Stimulated activated CD8-positive, alpha-beta memory T cell treated with anti-CD3 and anti-CD28 coated beads, Interleukin-7, amount 100 ng/mL, for 1 hour (primary cell): ENCODE measurements around the gene PTX3.

ENCODE experiments used
- DNase-seq, 2 donors: peaks; one replicate each; pipeline ENCODE4 v3.0.0-alpha.2; 2020; ENCODE audit warnings: low read depth in 2 of 2

The PTX3 gene

GRCh38 chr3:157423337-157423736, 13.3 kb upstream of the PTX3 start:
- no peak for DNase-seq

DNA sequence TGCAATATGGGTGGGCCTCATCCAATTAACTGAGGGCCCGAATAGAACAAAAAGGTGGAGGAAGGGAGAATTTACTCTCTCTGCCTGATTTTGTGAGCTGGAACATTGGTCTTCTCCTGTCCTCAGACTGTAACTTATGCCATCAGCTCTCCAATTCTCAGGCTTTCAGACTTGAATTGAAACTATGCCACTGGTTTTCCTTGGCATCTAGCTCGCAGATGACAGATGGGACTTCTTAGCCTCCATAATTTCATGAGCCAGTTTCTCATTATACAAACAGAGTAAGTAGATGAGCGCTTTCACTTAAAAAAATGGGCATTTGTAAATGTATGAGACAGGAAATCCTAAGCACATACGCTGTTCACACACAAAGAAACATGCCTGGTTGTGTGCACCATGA, 8.7 kb upstream of the PTX3 start:
- DNase-seq, result no peak

DNA sequence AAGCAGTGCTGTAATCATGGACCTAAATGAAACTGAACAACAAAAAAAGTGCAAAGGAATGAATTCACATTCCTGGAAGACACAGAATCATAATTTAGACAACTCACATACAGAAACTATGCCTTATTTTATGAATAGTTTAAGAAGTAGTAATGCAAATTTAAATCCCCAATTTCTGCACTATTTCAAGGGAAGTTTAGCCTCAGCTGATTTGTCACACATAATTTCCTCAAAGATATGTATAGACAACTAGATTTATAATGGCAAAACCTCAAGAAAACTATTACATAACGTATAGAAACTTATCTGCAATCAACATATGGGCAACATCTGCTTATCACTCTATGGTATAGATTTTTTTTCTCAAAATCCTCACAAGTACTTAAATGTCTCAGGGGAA, 7.8 kb upstream of the PTX3 start:
- no peak for DNase-seq

- no peak for DNase-seq
These were observed 6.9 kb upstream of the PTX3 start for GRCh38 chr3:157429708-157430107.

- no peak for DNase-seq
These were observed 1.6 kb downstream of the PTX3 start for GRCh38 chr3:157438194-157438730.

GRCh38 chr3:157441102-157441624, 4.5 kb downstream of the PTX3 start:
- no peak for DNase-seq

- no peak for DNase-seq
These were observed 6.1 kb downstream of the PTX3 start for GRCh38 chr3:157442729-157443128.

DNA sequence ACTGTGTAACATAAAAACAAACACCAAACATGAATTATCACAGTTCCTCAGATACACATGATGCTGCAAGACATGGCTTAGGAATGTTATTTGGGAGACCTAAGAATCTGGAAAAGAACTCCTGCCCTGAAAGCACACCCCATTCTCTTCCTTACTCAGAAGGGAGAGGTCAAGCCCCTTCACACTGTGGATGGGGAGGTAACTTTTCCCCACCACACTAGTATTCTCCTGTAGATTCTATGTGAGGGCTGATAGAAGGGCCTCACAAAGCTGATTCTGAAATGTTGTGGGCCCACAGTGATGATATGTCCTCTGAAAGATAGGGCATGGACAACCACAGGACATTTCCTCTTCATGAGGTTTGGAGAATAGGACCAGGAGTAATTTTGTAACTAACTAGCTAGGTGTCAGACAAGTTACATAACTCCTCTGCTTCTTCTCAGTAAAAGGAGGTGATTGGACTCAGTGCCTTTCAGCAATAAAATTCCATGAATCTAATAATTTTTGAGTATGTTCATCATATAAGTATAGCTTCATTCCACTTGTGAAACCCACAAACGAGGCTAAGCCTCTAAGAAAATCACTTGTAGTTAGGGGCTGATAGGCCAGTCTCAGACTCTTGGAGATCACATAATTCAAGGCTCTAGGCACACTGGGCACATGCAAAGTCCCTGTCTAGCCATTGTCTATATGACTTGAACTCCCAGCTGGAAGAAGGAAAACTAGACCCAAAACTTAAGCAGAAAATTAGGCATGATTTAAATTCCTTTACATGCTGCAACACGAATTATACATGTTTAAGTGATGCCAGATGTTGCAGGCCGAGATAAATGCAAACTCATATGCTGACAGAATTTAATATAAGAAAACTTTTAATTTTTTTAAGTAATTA, 7.5 kb downstream of the PTX3 start:
- no peak for DNase-seq

- no peak for DNase-seq
These were observed 8.1 kb downstream of the PTX3 start for GRCh38 chr3:157444797-157445184.

GRCh38 chr3:157445857-157446256, 9.2 kb downstream of the PTX3 start:
- DNase-seq, result no peak

DNA sequence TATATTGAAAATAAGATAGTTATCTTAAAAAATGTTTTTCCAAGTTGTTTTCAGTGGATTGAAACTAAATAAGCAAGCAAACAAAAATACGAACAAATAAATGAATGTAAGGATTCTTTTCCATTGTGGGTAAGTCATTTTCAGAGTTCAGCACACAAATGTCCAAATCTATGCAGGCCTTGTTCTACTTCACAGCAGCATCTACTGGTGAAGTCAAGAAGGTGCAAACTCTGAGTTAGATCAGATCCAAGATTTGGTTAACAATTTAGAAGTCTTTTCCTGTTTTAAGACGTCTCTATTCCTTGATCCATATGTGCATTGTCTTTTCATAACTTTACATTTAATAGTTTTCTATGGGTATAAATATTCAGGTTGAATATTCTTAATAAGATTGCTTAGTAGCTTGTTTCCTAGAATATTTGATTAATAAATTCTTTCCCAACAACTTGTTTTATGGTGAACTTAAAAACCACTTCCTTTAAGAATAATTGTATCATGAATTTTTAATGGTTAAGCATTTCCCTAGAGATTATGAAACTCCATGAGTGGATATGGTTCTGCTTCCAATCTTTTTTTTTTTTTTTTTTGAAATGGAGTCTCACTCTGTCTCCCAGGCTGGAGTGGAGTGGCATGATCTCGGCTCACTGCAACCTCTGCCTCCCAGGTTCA, 10.5 kb downstream of the PTX3 start:
- no peak for DNase-seq

DNA sequence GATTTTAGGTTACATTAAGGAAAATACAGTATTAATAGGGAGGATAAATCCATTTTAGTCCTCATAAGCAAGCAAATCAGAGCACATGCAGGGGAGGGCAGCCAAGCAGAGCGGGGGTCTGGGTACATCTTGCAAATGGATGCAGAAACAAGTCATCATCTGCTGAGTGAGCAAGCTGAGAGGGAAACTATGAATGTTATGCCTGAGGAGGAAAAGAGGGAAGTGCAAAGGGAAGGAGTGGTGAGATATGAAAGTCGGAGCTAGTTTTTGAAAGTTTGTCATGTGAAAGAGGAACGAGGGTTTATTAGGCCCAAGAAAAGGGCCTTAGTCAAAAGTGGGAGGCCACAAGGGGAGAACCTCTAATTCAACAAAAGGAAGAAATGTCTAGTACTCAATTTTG, 15.4 kb downstream of the PTX3 start:
- DNase-seq, result no peak

DNA sequence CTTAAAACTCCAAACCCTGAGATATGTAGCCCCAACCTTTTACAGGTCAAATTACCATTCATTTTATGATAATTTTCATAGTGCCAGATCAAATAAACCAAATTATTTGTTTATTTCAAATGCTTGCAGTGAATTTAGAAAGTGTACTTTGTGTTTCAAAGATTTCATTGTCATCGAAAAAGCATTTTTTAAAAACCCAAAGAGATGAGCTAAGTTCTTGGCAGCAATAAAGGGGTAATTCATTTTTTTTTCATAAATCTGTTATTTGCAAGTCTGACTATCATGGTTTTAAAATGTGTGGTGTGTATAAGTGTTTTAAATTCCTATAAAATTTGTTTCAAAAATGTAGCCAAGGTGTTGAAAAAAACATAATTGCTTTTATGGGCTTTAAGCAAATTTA, 17.2 kb downstream of the PTX3 start:
- no peak for DNase-seq

GRCh38 chr3:157459706-157460105, 23.1 kb downstream of the PTX3 start:
- DNase-seq, result no peak

DNA sequence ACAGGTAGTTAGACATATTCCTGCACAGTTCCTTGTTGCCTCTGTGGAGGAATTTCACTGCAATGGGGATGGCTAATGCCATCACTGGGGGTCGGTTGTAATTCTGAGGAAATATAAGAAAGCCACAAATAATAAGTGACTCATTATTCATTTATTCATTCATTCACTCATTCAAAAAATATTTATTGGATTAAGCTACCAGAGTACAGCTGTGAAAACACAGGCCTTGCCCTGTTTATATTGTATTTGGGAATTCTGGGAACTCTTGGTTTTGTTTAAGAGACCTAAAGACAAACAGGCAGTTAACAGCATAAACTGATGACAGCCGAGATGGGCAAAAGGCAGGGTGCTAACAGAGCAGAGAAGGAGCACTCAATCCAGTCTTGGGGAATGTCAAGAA, 23.6 kb downstream of the PTX3 start:
- DNase-seq, result no peak

- no peak for DNase-seq
These were observed 27.2 kb downstream of the PTX3 start for GRCh38 chr3:157463816-157464215.

GRCh38 chr3:157464321-157464720, 27.7 kb downstream of the PTX3 start:
- no peak for DNase-seq

DNA sequence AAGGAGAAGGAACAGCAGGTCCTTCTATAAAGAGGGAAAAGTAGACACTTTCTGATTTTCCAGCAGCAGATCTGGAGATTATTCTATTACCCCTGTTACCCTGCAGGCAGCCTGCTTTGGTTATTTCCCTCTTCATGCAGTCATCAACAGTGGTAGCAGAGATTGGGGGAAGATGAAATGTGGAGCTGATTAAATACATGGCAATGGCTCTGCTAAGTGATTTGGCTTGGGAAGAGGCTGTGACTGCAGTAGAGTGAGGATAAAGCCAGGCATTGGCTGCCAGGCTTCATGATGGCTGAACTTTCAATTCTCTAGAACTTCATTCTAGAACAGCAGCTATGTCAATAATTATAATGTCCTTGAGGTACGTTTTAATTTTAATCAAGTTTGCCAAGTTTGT, 29.1 kb downstream of the PTX3 start:
- no peak for DNase-seq

DNA sequence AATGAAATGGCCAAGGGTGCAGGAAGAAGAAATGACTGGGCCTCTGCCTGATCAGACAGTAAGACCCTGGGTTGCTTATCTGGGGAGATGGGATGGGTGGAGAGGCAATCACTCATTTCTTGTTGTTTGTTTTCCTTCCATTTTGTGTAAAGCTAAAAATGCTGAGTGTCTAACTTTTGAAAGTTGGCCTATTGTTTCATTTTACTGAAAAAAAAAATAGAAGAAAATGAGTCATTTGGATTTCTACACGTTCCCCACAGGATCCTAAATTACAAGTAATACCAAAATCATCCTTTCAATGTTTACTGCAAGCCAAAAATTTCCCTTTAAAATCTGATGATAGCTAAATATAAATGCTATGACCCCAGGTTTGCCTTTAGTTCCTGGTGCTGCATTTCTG, 30.6 kb downstream of the PTX3 start:
- DNase-seq, result no peak

DNA sequence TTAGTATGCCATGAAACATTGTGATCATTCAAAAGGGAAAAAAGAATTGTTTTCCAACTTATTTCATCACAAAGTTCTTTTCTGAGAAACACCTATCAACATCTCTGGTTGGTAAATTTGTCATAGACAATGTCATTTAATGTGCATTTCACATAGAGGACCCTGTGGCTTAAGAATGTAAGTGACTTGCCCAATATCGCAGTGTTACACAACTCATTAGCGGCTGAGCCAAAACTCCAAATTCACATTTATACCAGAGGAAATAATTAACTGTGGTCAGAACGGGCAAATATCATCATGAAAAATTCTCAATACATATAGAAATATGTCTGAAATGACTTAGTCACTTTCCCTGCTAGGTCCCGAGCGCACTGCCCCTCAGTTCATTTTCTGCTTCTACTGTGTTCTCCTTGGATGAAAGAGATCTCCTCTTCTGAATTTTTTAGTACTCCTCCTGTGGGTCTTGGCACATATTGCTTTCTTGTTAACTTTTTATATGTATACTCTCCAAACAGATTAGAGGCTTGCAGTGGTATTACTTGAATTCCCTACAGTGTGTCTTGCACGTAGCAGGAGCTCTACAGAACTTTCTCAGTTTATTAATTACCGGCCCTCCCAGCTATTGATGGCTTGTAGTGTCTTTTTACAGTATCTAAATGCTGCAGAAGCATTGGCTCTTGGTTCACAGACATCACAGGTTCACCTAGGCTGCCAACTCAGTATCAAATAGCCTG, 33.1 kb downstream of the PTX3 start:
- no peak for DNase-seq

- DNase-seq, result no peak
These were observed 34.4 kb downstream of the PTX3 start for GRCh38 chr3:157471064-157471463.

DNA sequence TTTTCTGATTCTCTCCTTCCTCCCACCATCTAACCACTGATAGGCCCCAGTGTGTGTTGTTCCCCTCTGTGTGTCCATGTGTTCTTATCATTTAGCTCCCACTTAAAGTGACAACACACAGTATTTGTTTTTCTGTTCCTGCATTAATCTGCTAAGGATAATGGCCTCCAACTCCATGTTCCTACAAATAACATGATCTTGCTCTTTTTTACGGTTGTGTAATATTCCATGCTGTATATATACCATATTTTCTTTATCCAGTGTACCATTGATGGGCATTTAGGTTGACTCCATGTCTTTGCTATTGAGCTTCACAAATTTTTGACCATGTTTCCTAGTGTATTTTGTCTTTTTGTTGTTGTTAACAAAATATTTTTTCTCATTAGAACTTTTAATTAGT, 36.0 kb downstream of the PTX3 start:
- no peak for DNase-seq
